GM21381 (cell line): Measurements from ENCODE around the gene MAP7D3.
"Not testable (repeated sequence)": the region's sequence is repeated elsewhere in the genome, so short reads cannot be mapped to it uniquely, and the experiment has no call there.

ENCODE experiments used
- ATAC-seq: cut with Tn5 transposase; IDR thresholded peaks from one replicate; pipeline ENCODE4 v1.9.1; 2021; ENCODE audit warnings: mild to moderate bottlenecking, moderate library complexity; ENCODE audit not compliant: unreplicated experiment

The MAP7D3 gene

GRCh38 chrX:136251041-136251991 is at the start of gene MAP7D3:
TSS of gene MAP7D3 (minus strand) at chrX:136251400. CDS start at chrX:136251358, 42 bp downstream.
- ATAC-seq: peak; percentile 92

- ATAC-seq: not testable (repeated sequence)
These were observed 49.5 kb upstream of the MAP7D3 start, which contains the start of gene ADGRG4 for GRCh38 chrX:136300721-136301120. TSS of gene ADGRG4 (plus strand) at chrX:136300963. CDS start at chrX:136308778, 7,815 bp downstream.

- ATAC-seq: no peak
These were observed 44.2 kb upstream of the MAP7D3 start for GRCh38 chrX:136295380-136295779.

- ATAC-seq: no peak
These were observed 41.5 kb upstream of the MAP7D3 start for GRCh38 chrX:136292656-136293055.

GRCh38 chrX:136291824-136292223 is 40.6 kb upstream of the MAP7D3 start:
- ATAC-seq: no peak

- not testable (repeated sequence) for ATAC-seq
These were observed 35.2 kb upstream of the MAP7D3 start for GRCh38 chrX:136286375-136286774.

GRCh38 chrX:136275553-136275952 is 24.4 kb upstream of the MAP7D3 start:
- ATAC-seq: no peak

- no peak for ATAC-seq
These were observed 22.8 kb upstream of the MAP7D3 start for GRCh38 chrX:136273986-136274385.

GRCh38 chrX:136272325-136272724 is 21.1 kb upstream of the MAP7D3 start:
- ATAC-seq: no peak

GRCh38 chrX:136271300-136271699 is 20.1 kb upstream of the MAP7D3 start:
- no peak for ATAC-seq

- no peak for ATAC-seq
These were observed 18.7 kb upstream of the MAP7D3 start for GRCh38 chrX:136269921-136270320.

- ATAC-seq: peak; percentile 73
These were observed 17.1 kb upstream of the MAP7D3 start for GRCh38 chrX:136268051-136269048.

GRCh38 chrX:136266828-136267227 is 15.6 kb upstream of the MAP7D3 start:
- no peak for ATAC-seq

GRCh38 chrX:136262812-136263315 is 11.7 kb upstream of the MAP7D3 start:
- ATAC-seq: no peak

- no peak for ATAC-seq
These were observed 11.0 kb upstream of the MAP7D3 start for GRCh38 chrX:136262243-136262642.

GRCh38 chrX:136261321-136261720 is 10.1 kb upstream of the MAP7D3 start:
- ATAC-seq: no peak

- ATAC-seq: no peak
These were observed 9.6 kb upstream of the MAP7D3 start for GRCh38 chrX:136260776-136261175.

- no peak for ATAC-seq
These were observed 8.3 kb upstream of the MAP7D3 start for GRCh38 chrX:136259543-136259942.

- no peak for ATAC-seq
These were observed 7.8 kb upstream of the MAP7D3 start for GRCh38 chrX:136258951-136259350.

- no peak for ATAC-seq
These were observed 4.8 kb upstream of the MAP7D3 start for GRCh38 chrX:136256026-136256425.

GRCh38 chrX:136255541-136255940 is 4.3 kb upstream of the MAP7D3 start:
- no peak for ATAC-seq
